Breast epithelium (tissue), 4 donors: Measurements from ENCODE around the gene TMEM108. TPM values are rescaled to one million over a fixed set of nuclear protein-coding genes. Genes with fewer than 3 reads are reported as not detected.

Experiments used
- DNase-seq, 2 donors: peaks; one replicate each; pipeline ENCODE4 v3.0.0-alpha.2; 2019; ENCODE audit warnings: low spot score in 2 of 2
- H3K27ac ChIP-seq, 2 donors: fragments of 200-600 bp; sonication (generic) in 1 of 2; one replicate each; pipeline ENCODE4 v1.5.1; 2016 to 2019; ENCODE audit warnings: mild to moderate bottlenecking in 1 of 2
- H3K27me3 ChIP-seq, 2 donors: fragments of 200-600 bp; sonication (generic) in 1 of 2; one replicate each; pipeline versions ENCODE4 v1.5.1 to v1.6.0; 2017 to 2019; ENCODE audit warnings: control low read depth in 1 of 2, mild to moderate bottlenecking in 1 of 2
- H3K36me3 ChIP-seq: fragments of 200-600 bp; one replicate; pipeline ENCODE4 v1.5.1; 2019
- H3K4me1 ChIP-seq, 2 donors: fragments of 200-600 bp; sonication (generic); one replicate each; pipeline ENCODE4 v1.5.1; 2016 to 2019; ENCODE audit warnings: control low read depth in 1 of 2
- H3K4me3 ChIP-seq, 3 donors: fragments of 200-600 bp; sonication (generic); 1 replicate in 2 of 3; 2 replicates in 1 of 3; pipeline ENCODE4 v1.5.1; 2016 to 2019; ENCODE audit warnings: mild to moderate bottlenecking in 3 of 3, moderate library complexity in 2 of 3
- H3K9me3 ChIP-seq, 2 donors: fragments of 200-600 bp; sonication (generic) in 1 of 2; one replicate each; pipeline ENCODE4 v1.5.1; 2016 to 2019; ENCODE audit warnings: control low read depth in 1 of 2
- CTCF ChIP-seq, 3 donors: fragments of 450-650 bp; IDR thresholded peaks; one replicate each; pipeline ENCODE4 v1.5.1; 2016 to 2017; ENCODE audit warnings: antibody characterized with exemption in 3 of 3, mild to moderate bottlenecking in 3 of 3, moderate library complexity in 3 of 3
- POLR2A ChIP-seq: fragments of 450-650 bp; IDR thresholded peaks from one replicate; pipeline ENCODE4 v1.6.1; 2016; ENCODE audit warnings: antibody characterized with exemption, mild to moderate bottlenecking, moderate library complexity
- POLR2AphosphoS5 ChIP-seq, 3 donors: sonication (generic); formaldehyde crosslinking; IDR thresholded peaks; one replicate each; pipeline ENCODE4 v1.6.1; 2017; ENCODE audit warnings: antibody characterized with exemption in 3 of 3
- intact Hi-C: fragments of 100-400 bp; cut with DNase I; formaldehyde crosslinking; loops from one replicate; pipeline ENCODE4 v1.15.1; 2023; ENCODE audit warnings: low total_unique reads
- total RNA-seq, 3 donors: library from RNA; depleted of rRNA; stranded (reverse); fragments of >200 nt; gene quantifications; one replicate each; pipeline ENCODE4 v1.1.0, GENCODE V29; 2016

Gene TMEM108
- total RNA-seq, 3 donors from 2014 or later = 0.44 to 0.98 (median 0.48) TPM

- Histone ChIP-seq H3K36me3 (no peaks in the 10 kb centered on the region), H3K9me3 (no peaks in the 10 kb centered on the region), H3K27ac (no peak overlapping the region), H3K4me3 (no peak overlapping the region), H3K27me3 (no peaks in the 10 kb centered on the region), H3K4me1 (no peaks in the 10 kb centered on the region)
- no peak for DNase-seq
- intact Hi-C loops = no loop called here
- TF ChIP-seq POLR2A (no peak), CTCF (IDR thresholded peaks at IDR 0.05) (no peak), POLR2AphosphoS5 (IDR thresholded peaks at IDR 0.05) (no peak)
These were observed 258.8 kb downstream of the TMEM108 start for GRCh38 chr3:133296981-133297380.

- DNase-seq = no peak
- intact Hi-C loops = no loop called here
- TF ChIP-seq CTCF (IDR thresholded peaks at IDR 0.05) = no peak
- no peak for TF ChIP-seq POLR2AphosphoS5 (IDR thresholded peaks at IDR 0.05)
- TF ChIP-seq POLR2A = no peak
- Histone ChIP-seq H3K36me3 (no peaks in the 10 kb centered on the region), H3K4me3 (no peak overlapping the region), H3K9me3 (no peaks in the 10 kb centered on the region), H3K4me1 (no peaks in the 10 kb centered on the region), H3K27me3 (no peaks in the 10 kb centered on the region), H3K27ac (no peak overlapping the region)
These were observed 261.9 kb downstream of the TMEM108 start for GRCh38 chr3:133300102-133300501.

- no peaks in the 10 kb centered on the region for H3K9me3 ChIP-seq
- no peak for DNase-seq
- no peak overlapping the region for H3K27ac ChIP-seq
- no peak for TF ChIP-seq POLR2A
- no peak for TF ChIP-seq POLR2AphosphoS5 (IDR thresholded peaks at IDR 0.05)
- TF ChIP-seq CTCF (IDR thresholded peaks at IDR 0.05) = no peak
- no peaks in the 10 kb centered on the region for H3K4me1 ChIP-seq
- intact Hi-C loops = no loop called here
- no peaks in the 10 kb centered on the region for H3K27me3 ChIP-seq
- no peak overlapping the region for H3K4me3 ChIP-seq
- H3K36me3 ChIP-seq = no peaks in the 10 kb centered on the region
These were observed 263.0 kb downstream of the TMEM108 start for GRCh38 chr3:133301194-133301593.

GRCh38 chr3:133301731-133302130, 263.5 kb downstream of the TMEM108 start:
- H3K27ac ChIP-seq = no peak overlapping the region
- H3K36me3 ChIP-seq = no peaks in the 10 kb centered on the region
- no peaks in the 10 kb centered on the region for H3K9me3 ChIP-seq
- no peaks in the 10 kb centered on the region for H3K4me1 ChIP-seq
- H3K4me3 ChIP-seq = no peak overlapping the region
- no peak for DNase-seq
- TF ChIP-seq POLR2A = no peak
- no peak for TF ChIP-seq CTCF (IDR thresholded peaks at IDR 0.05)
- TF ChIP-seq POLR2AphosphoS5 (IDR thresholded peaks at IDR 0.05) = no peak
- no peaks in the 10 kb centered on the region for H3K27me3 ChIP-seq
- intact Hi-C loops = no loop called here

- no peak overlapping the region for H3K4me3 ChIP-seq
- no peaks in the 10 kb centered on the region for H3K4me1 ChIP-seq
- no peaks in the 10 kb centered on the region for H3K36me3 ChIP-seq
- H3K27me3 ChIP-seq = no peaks in the 10 kb centered on the region
- H3K27ac ChIP-seq = no peak overlapping the region
- intact Hi-C loops = no loop called here
- DNase-seq = no peak
- H3K9me3 ChIP-seq = no peaks in the 10 kb centered on the region
- TF ChIP-seq POLR2AphosphoS5 (IDR thresholded peaks at IDR 0.05) (no peak), CTCF (IDR thresholded peaks at IDR 0.05) (no peak), POLR2A (no peak)
These were observed 265.2 kb downstream of the TMEM108 start for GRCh38 chr3:133303430-133303829.
